Measurements from ENCODE around the gene RYR3.

DNA sequence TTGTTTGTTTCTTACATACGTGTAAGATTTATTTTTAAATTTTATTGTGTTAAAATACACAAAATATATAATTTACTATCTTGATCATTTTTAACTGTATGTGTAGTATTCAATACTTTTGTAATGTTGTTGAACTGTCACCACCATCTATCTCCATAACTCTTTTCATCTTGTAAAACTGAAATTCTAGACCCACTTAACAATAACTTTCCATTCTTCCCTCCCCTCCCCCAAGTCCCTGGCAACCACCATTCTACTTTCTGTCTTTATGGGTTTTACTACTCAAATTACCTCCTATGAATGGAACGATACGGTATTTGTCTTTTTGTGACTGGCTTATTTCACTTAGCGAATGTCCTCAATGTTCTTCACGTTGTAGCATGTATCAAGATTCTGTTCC, 395.4 kb downstream of the RYR3 start:
- TF ChIP-seq, protein P1, sequence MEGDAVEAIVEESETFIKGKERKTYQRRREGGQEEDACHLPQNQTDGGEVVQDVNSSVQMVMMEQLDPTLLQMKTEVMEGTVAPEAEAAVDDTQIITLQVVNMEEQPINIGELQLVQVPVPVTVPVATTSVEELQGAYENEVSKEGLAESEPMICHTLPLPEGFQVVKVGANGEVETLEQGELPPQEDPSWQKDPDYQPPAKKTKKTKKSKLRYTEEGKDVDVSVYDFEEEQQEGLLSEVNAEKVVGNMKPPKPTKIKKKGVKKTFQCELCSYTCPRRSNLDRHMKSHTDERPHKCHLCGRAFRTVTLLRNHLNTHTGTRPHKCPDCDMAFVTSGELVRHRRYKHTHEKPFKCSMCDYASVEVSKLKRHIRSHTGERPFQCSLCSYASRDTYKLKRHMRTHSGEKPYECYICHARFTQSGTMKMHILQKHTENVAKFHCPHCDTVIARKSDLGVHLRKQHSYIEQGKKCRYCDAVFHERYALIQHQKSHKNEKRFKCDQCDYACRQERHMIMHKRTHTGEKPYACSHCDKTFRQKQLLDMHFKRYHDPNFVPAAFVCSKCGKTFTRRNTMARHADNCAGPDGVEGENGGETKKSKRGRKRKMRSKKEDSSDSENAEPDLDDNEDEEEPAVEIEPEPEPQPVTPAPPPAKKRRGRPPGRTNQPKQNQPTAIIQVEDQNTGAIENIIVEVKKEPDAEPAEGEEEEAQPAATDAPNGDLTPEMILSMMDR (tag by site-specific recombination; IDR thresholded peaks at IDR 0.05) = no peak
- TF ChIP-seq HOXD13 (CRISPR knock-in tag; IDR thresholded peaks at IDR 0.05; ENCODE audit: borderline replicate concordance) (no peak), ZNF433 (tag by site-specific recombination; IDR thresholded peaks at IDR 0.05; ENCODE audit: low read depth) (no peak), TCF7L2 (IDR thresholded peaks at IDR 0.05; ENCODE audit: borderline replicate concordance, low read depth, low read length) (no peak), ZNF114 (tag by site-specific recombination; IDR thresholded peaks at IDR 0.05) (no peak)
- TF ChIP-seq, protein P2, sequence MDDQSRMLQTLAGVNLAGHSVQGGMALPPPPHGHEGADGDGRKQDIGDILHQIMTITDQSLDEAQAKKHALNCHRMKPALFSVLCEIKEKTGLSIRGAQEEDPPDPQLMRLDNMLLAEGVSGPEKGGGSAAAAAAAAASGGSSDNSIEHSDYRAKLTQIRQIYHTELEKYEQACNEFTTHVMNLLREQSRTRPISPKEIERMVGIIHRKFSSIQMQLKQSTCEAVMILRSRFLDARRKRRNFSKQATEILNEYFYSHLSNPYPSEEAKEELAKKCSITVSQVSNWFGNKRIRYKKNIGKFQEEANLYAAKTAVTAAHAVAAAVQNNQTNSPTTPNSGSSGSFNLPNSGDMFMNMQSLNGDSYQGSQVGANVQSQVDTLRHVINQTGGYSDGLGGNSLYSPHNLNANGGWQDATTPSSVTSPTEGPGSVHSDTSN (CRISPR knock-in tag; IDR thresholded peaks at IDR 0.05) = no peak

Measured in HEK293 (cell line).